Prostate gland (tissue), 2 donors: Measurements from ENCODE around the gene FASTKD1. TPM values are rescaled to one million over a fixed set of nuclear protein-coding genes. Genes with fewer than 3 reads are reported as not detected.

ENCODE experiments used
- DNase-seq: peaks from one replicate; pipeline ENCODE4 v3.0.0-alpha.2; 2019; ENCODE audit warnings: low spot score
- H3K27ac ChIP-seq, 2 donors: fragments of 200-600 bp; sonication (generic); 2 replicates each; pipeline ENCODE4 v1.5.1; 2017 to 2019
- H3K27me3 ChIP-seq: fragments of 200-600 bp; sonication (generic); replicated peaks from 2 replicates; pipeline ENCODE4 v1.5.1; 2019; ENCODE audit not compliant: insufficient read depth
- H3K36me3 ChIP-seq, 2 donors: fragments of 200-600 bp; sonication (generic); 1 replicate in 1 of 2; 2 replicates in 1 of 2; pipeline versions ENCODE4 v1.5.1 to v1.8.1; 2017 to 2019
- H3K4me1 ChIP-seq: fragments of 200-600 bp; sonication (generic); replicated peaks from 2 replicates; pipeline ENCODE4 v1.5.1; 2019
- H3K4me3 ChIP-seq, 2 donors: fragments of 200-600 bp; sonication (generic); 2 replicates each; pipeline ENCODE4 v1.5.1; 2017 to 2019
- H3K9me3 ChIP-seq: fragments of 200-600 bp; sonication (generic); 2 replicates; pipeline ENCODE4 v1.5.1; 2017
- CTCF ChIP-seq, 4 experiments: fragments of 200-600 bp in 2 of 4; fragments of 450-650 bp in 2 of 4; sonication (generic) in 2 of 4; IDR thresholded peaks; 1 replicate in 3 of 4; 2 replicates in 1 of 4; pipeline ENCODE4 v1.5.1; 2016 to 2019; ENCODE audit warnings: antibody characterized with exemption in 4 of 4, mild to moderate bottlenecking in 2 of 4, moderate library complexity in 2 of 4
- POLR2A ChIP-seq: fragments of 450-650 bp; IDR thresholded peaks from one replicate; pipeline ENCODE4 v1.6.1; 2016; ENCODE audit warnings: antibody characterized with exemption, mild to moderate bottlenecking
- POLR2AphosphoS5 ChIP-seq: sonication (generic); formaldehyde crosslinking; IDR thresholded peaks from one replicate; pipeline ENCODE4 v1.6.1; 2017; ENCODE audit warnings: antibody characterized with exemption
- WGBS: methylation state at CpG from one replicate; pipeline ENCODE4 v1.1.5; 2018; 5-methylcytosine and 5-hydroxymethylcytosine counted together
- intact Hi-C: fragments of 100-400 bp; cut with DNase I; formaldehyde crosslinking; loops from one replicate; pipeline ENCODE4 v1.14.2; 2022
- total RNA-seq, 2 donors: library from RNA; depleted of rRNA; stranded (reverse); fragments of >200 nt; gene quantifications; one replicate each; pipeline ENCODE4 v1.1.0, GENCODE V29; 2016

FASTKD1 gene
- total RNA-seq, 2 donors from 2014 or later = 6.2 to 11.2 TPM

- intact Hi-C loops = no loop called here
- Histone ChIP-seq H3K36me3 (no peaks in the 10 kb centered on the region), H3K9me3 (no peaks in the 10 kb centered on the region), H3K4me1 (no peaks in the 10 kb centered on the region), H3K27ac (no peak overlapping the region), H3K4me3 (no peak overlapping the region), H3K27me3 (no peaks in the 10 kb centered on the region)
- TF ChIP-seq POLR2AphosphoS5 = no peak
- TF ChIP-seq CTCF (IDR thresholded peaks at IDR 0.05) = no peak
- TF ChIP-seq POLR2A = no peak
- DNase-seq = no peak
- 97% methylated on average over 1 of the region's 1 CpG for WGBS
Measured at GRCh38 chr2:169513094-169513493, 60.6 kb downstream of the FASTKD1 start.

GRCh38 chr2:169512525-169512924 lies 61.1 kb downstream of the FASTKD1 start:
- DNase-seq = no peak
- Histone ChIP-seq H3K4me3 (no peak overlapping the region), H3K27me3 (no peaks in the 10 kb centered on the region), H3K36me3 (no peaks in the 10 kb centered on the region), H3K4me1 (no peaks in the 10 kb centered on the region), H3K9me3 (no peaks in the 10 kb centered on the region), H3K27ac (no peak overlapping the region)
- 22% methylated on average over 2 of the region's 2 CpGs for WGBS
- TF ChIP-seq POLR2A = no peak
- TF ChIP-seq CTCF (IDR thresholded peaks at IDR 0.05) = no peak
- TF ChIP-seq POLR2AphosphoS5 = no peak
- intact Hi-C loops = no loop called here

- TF ChIP-seq POLR2A = no peak
- TF ChIP-seq CTCF (IDR thresholded peaks at IDR 0.05) = no peak
- no peak for TF ChIP-seq POLR2AphosphoS5
- Histone ChIP-seq H3K4me1 (no peaks in the 10 kb centered on the region), H3K4me3 (no peak overlapping the region), H3K27me3 (no peaks in the 10 kb centered on the region), H3K36me3 (no peaks in the 10 kb centered on the region), H3K27ac (no peak overlapping the region), H3K9me3 (no peaks in the 10 kb centered on the region)
- WGBS = 79% methylated on average over 1 of the region's 1 CpG
- no peak for DNase-seq
- intact Hi-C loops = no loop called here
Measured at GRCh38 chr2:169511818-169512217, 61.8 kb downstream of the FASTKD1 start.

GRCh38 chr2:169510496-169510895 lies 63.2 kb downstream of the FASTKD1 start:
- Histone ChIP-seq H3K27me3 (no peaks in the 10 kb centered on the region), H3K4me3 (no peak overlapping the region), H3K36me3 (no peaks in the 10 kb centered on the region), H3K4me1 (no peaks in the 10 kb centered on the region), H3K27ac (no peak overlapping the region), H3K9me3 (no peaks in the 10 kb centered on the region)
- intact Hi-C loops = no loop called here
- 93% methylated on average over 4 of the region's 4 CpGs for WGBS
- DNase-seq = no peak
- TF ChIP-seq CTCF (IDR thresholded peaks at IDR 0.05) (no peak), POLR2A (no peak), POLR2AphosphoS5 (no peak)

GRCh38 chr2:169509955-169510354 lies 63.7 kb downstream of the FASTKD1 start:
- TF ChIP-seq CTCF (IDR thresholded peaks at IDR 0.05) = no peak
- no peak for TF ChIP-seq POLR2AphosphoS5
- TF ChIP-seq POLR2A = no peak
- no peak overlapping the region for H3K4me3 ChIP-seq
- no peaks in the 10 kb centered on the region for H3K36me3 ChIP-seq
- no peaks in the 10 kb centered on the region for H3K9me3 ChIP-seq
- 95% methylated on average over 8 of the region's 8 CpGs for WGBS
- intact Hi-C loops = no loop called here
- no peak overlapping the region for H3K27ac ChIP-seq
- no peak for DNase-seq
- no peaks in the 10 kb centered on the region for H3K4me1 ChIP-seq
- H3K27me3 ChIP-seq = no peaks in the 10 kb centered on the region
